Islet precursor cell (in vitro differentiated cells): ENCODE results near the gene PSTPIP2.

Experiments used
- DNase-seq: peaks from one replicate; pipeline ENCODE4 v3.0.0-alpha.2; 2018

Gene PSTPIP2

GRCh38 chr18:46069524-46069923 is 2.5 kb downstream of the PSTPIP2 start:
- no peak for DNase-seq

- peak; percentile 72 for DNase-seq
These were observed 3.3 kb downstream of the PSTPIP2 start for GRCh38 chr18:46068763-46069162.

- peak; percentile 59 for DNase-seq
These were observed 4.5 kb downstream of the PSTPIP2 start for GRCh38 chr18:46067438-46068007.

- DNase-seq, result peak; percentile 92
These were observed 9.3 kb downstream of the PSTPIP2 start for GRCh38 chr18:46062781-46063180.

GRCh38 chr18:46061796-46062195 is 10.3 kb downstream of the PSTPIP2 start:
- no peak for DNase-seq

- DNase-seq, result no peak
These were observed 10.7 kb downstream of the PSTPIP2 start for GRCh38 chr18:46061387-46061786.

- peak; percentile 62 for DNase-seq
These were observed 11.7 kb downstream of the PSTPIP2 start for GRCh38 chr18:46060359-46060841.

- DNase-seq, result no peak
These were observed 16.2 kb downstream of the PSTPIP2 start for GRCh38 chr18:46055838-46056230.

- no peak for DNase-seq
These were observed 16.9 kb downstream of the PSTPIP2 start for GRCh38 chr18:46054956-46055837.

- DNase-seq, result no peak
These were observed 18.5 kb downstream of the PSTPIP2 start for GRCh38 chr18:46053368-46054095.

GRCh38 chr18:46051731-46052461 is 20.2 kb downstream of the PSTPIP2 start:
- peak; percentile 53 for DNase-seq

GRCh38 chr18:46050268-46050667 is 21.8 kb downstream of the PSTPIP2 start:
- no peak for DNase-seq

- no peak for DNase-seq
These were observed 23.4 kb downstream of the PSTPIP2 start for GRCh38 chr18:46048641-46049040.

- peak; percentile 90 for DNase-seq
These were observed 24.7 kb downstream of the PSTPIP2 start for GRCh38 chr18:46047369-46047768.

- no peak for DNase-seq
These were observed 25.4 kb downstream of the PSTPIP2 start for GRCh38 chr18:46046688-46047087.

- peak; percentile 66 for DNase-seq
These were observed 25.9 kb downstream of the PSTPIP2 start for GRCh38 chr18:46046126-46046525.

- peak; percentile 86 for DNase-seq
These were observed 29.4 kb downstream of the PSTPIP2 start for GRCh38 chr18:46042571-46043123.

- peak; percentile 65 for DNase-seq
These were observed 31.3 kb downstream of the PSTPIP2 start for GRCh38 chr18:46040747-46041104.

GRCh38 chr18:46040033-46040746 is 31.9 kb downstream of the PSTPIP2 start:
- peak; percentile 91 for DNase-seq

GRCh38 chr18:46037512-46038305 is 34.4 kb downstream of the PSTPIP2 start:
- DNase-seq, result no peak
